HepG2 (cell line): ENCODE results near the gene CUEDC2. TPM values are rescaled to one million over a fixed set of nuclear protein-coding genes. Genes with fewer than 3 reads are reported as not detected.

Experiments used
- AGO2 ChIP-seq: fragments of 200-400 bp; formaldehyde crosslinking; optimal IDR thresholded peaks from 2 replicates; pipeline ENCODE3; 2017; ENCODE audit warnings: mild to moderate bottlenecking, low read depth, low read length, moderate library complexity
- CAMTA2 ChIP-seq: sonication (generic); formaldehyde crosslinking; IDR thresholded peaks from 2 replicates; pipeline ENCODE4 v1.4.0; 2020; ENCODE audit warnings: mild to moderate bottlenecking, missing genetic modification reagents, borderline replicate concordance
- CCAR2 ChIP-seq: fragments of 200-400 bp; formaldehyde crosslinking; optimal IDR thresholded peaks from 2 replicates; pipeline ENCODE3; 2018; ENCODE audit warnings: low read depth, mild to moderate bottlenecking, low read length, moderate library complexity
- KAT7 ChIP-seq: IDR thresholded peaks from 2 replicates; pipeline ENCODE4 v1.6.1; 2018; ENCODE audit warnings: borderline replicate concordance, missing compliant biosample characterization
- MBNL3 ChIP-seq: fragments of 250-450 bp; sonication (Bioruptor Pico); conservative IDR thresholded peaks from 2 replicates; pipeline ENCODE4 v1.8.0; 2022; ENCODE audit warnings: mild to moderate bottlenecking, inconsistent platforms
- NCOA1 ChIP-seq: sonication (generic); formaldehyde crosslinking; IDR thresholded peaks from 2 replicates; pipeline ENCODE4 v1.9.0; 2021; ENCODE audit warnings: missing genetic modification reagents
- PHF5A ChIP-seq: IDR thresholded peaks from one replicate; pipeline ENCODE4 v1.6.1; 2018; ENCODE audit warnings: low read depth, missing genetic modification reagents; ENCODE audit not compliant: unreplicated experiment
- PHF8 ChIP-seq: sonication (generic); formaldehyde crosslinking; IDR thresholded peaks from 2 replicates; pipeline ENCODE4 v1.5.0; 2020; ENCODE audit warnings: missing genetic modification reagents
- SIN3A ChIP-seq: IDR thresholded peaks from 2 replicates; pipeline ENCODE4 v1.6.1; 2011; ENCODE audit warnings: low read depth, mild to moderate bottlenecking, control low read depth, low read length, borderline replicate concordance
- SKI ChIP-seq: fragments of 450-650 bp; IDR thresholded peaks from one replicate; pipeline ENCODE4 v1.6.1; 2018; ENCODE audit warnings: mild to moderate bottlenecking; ENCODE audit not compliant: partially characterized antibody
- SMARCE1 ChIP-seq: fragments of 450-650 bp; IDR thresholded peaks from 2 replicates; pipeline ENCODE4 v1.6.1; 2017; ENCODE audit warnings: borderline replicate concordance
- ZFP36L1 ChIP-seq: sonication (generic); formaldehyde crosslinking; IDR thresholded peaks from 2 replicates; pipeline ENCODE4 v1.8.0; 2022; ENCODE audit warnings: mild to moderate bottlenecking, missing genetic modification reagents, moderate library complexity
- ZNF124 ChIP-seq: sonication (generic); formaldehyde crosslinking; IDR thresholded peaks from 2 replicates; pipeline ENCODE4 v1.4.0; 2020; ENCODE audit warnings: missing genetic modification reagents
- ZNF383 ChIP-seq: sonication (generic); formaldehyde crosslinking; IDR thresholded peaks from 2 replicates; pipeline ENCODE4 v1.4.0; 2020; ENCODE audit warnings: missing genetic modification reagents, mild to moderate bottlenecking, borderline replicate concordance
- ZNF616 ChIP-seq: sonication (generic); formaldehyde crosslinking; IDR thresholded peaks from 2 replicates; pipeline ENCODE4 v1.5.0; 2020; ENCODE audit warnings: low read depth, mild to moderate bottlenecking, missing genetic modification reagents
- ZNF776 ChIP-seq: sonication (generic); formaldehyde crosslinking; IDR thresholded peaks from 2 replicates; pipeline ENCODE4 v1.4.0; 2020; ENCODE audit warnings: mild to moderate bottlenecking, missing genetic modification reagents
- ZSCAN25 ChIP-seq: sonication (generic); formaldehyde crosslinking; IDR thresholded peaks from 2 replicates; pipeline ENCODE4 v1.8.0; 2022; ENCODE audit warnings: mild to moderate bottlenecking, missing genetic modification reagents
- polyA plus RNA-seq, 8 experiments: library from polyadenylated mRNA; depleted of rRNA in 3 of 8; stranded (reverse) in 7 of 8; unstranded in 1 of 8; fragments of >200 nt; fragmentation: Illumina TruSeq in 4 of 8; extraction: Trizol in 4 of 8; gene quantifications; 2 replicates each; pipeline versions ENCODE4 v1.2.1 to v1.2.3, GENCODE V29; 2011 to 2016; ENCODE audit warnings: low read depth in 4 of 8, missing spikeins in 1 of 8, mixed read lengths in 1 of 8; ENCODE audit not compliant: insufficient read depth in 1 of 8
- total RNA-seq, 5 experiments: library from RNA; depleted of rRNA; stranded (reverse); fragments of >200 nt; fragmentation: Illumina TruSeq; extraction: Trizol; gene quantifications; 2 replicates each; pipeline ENCODE4 v1.2.3, GENCODE V29; 2016; ENCODE audit warnings: low read depth in 1 of 5
- TF ChIP-seq, protein P1 (sequence below): sonication (generic); formaldehyde crosslinking; IDR thresholded peaks from 2 replicates; pipeline ENCODE4 v1.4.0; 2020; ENCODE audit warnings: missing genetic modification reagents
- TF ChIP-seq, protein P2 (sequence below), 2 experiments: fragments of 450-650 bp in 1 of 2; sonication (generic) in 1 of 2; formaldehyde crosslinking; IDR thresholded peaks; 2 replicates each; pipeline versions ENCODE4 v1.5.0 to v1.8.0; 2020 to 2022; ENCODE audit warnings: mild to moderate bottlenecking in 1 of 2, missing genetic modification reagents in 1 of 2
- TF ChIP-seq, protein P3 (sequence below): IDR thresholded peaks from 2 replicates; pipeline ENCODE4 v1.6.1; 2016; ENCODE audit warnings: mild to moderate bottlenecking, missing biosample characterization, missing genetic modification reagents
- TF ChIP-seq, protein P4 (sequence below): sonication (generic); formaldehyde crosslinking; IDR thresholded peaks from 2 replicates; pipeline ENCODE4 v1.4.0; 2020; ENCODE audit warnings: missing genetic modification reagents
- TF ChIP-seq, protein P5 (sequence below): sonication (generic); formaldehyde crosslinking; IDR thresholded peaks from 2 replicates; pipeline ENCODE4 v1.8.0; 2022; ENCODE audit warnings: missing genetic modification reagents, mild to moderate bottlenecking, inconsistent platforms, borderline replicate concordance

Gene CUEDC2
- total and polyA plus RNA-seq, 2 of the 13 experiments (the other 11 are each of a cell fraction or from before 2014, with no cell fraction given), result 13.1 to 18.4 TPM

DNA sequence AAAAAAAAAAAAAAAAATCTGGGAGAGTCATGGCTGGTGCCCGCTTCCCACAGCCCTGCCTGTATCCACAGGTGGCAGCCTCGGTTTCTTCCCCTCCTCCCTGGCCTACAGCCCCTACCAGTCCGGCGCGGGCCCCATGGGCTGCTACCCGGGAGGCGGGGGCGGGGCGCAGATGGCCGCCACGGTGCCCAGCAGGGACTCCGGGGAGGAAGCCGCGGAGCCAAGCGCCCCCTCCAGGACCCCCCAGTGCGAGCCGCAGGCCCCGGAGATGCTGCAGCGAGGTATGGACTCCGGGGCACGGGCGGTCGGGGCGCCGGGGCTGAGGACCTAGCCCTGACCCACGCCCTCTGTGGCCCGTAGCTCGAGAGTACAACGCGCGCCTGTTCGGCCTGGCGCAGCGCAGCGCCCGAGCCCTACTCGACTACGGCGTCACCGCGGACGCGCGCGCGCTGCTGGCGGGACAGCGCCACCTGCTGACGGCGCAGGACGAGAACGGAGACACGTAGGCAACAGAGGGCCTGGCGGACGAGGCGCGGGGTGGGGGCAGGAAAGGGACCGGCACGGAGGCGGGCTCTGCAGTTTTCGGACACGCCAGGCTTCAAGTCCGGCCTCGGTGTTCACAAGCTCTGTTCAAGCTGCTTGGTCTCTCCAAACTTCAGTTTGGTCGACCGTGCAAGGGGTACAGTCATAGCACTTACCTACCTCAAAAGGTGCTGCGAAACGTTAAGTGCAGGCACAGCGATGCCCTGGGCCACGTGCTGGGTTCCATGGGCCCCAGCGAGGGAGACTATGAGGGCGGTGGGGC, 33.0 kb downstream of the CUEDC2 start (continued):
- TF ChIP-seq SKI (peak; percentile 42), AGO2 (peak; percentile 83), NCOA1 (CRISPR knock-in tag) (peak; percentile 76; the same call in 1 of the 2 replicates), ZNF124 (CRISPR knock-in tag) (0 out of 2 replicates have a peak, but pooled peaks have one; percentile 71), MBNL3 (CRISPR knock-in tag) (no peak), CAMTA2 (CRISPR knock-in tag) (0 out of 2 replicates have a peak, but pooled peaks have one; percentile 30), SMARCE1 (no peak), PHF5A (CRISPR knock-in tag) (peak; percentile 80), ZSCAN25 (CRISPR knock-in tag) (peak; percentile 54; the same call in 1 of the 2 replicates), CCAR2 (no peak), KAT7 (CRISPR knock-in tag) (peak; percentile 80; the same call in 1 of the 2 replicates), ZNF383 (CRISPR knock-in tag) (no peak), SIN3A (peak; percentile 53; the same call in 1 of the 2 replicates), ZFP36L1 (no peak), ZNF776 (peak; percentile 99), PHF8 (CRISPR knock-in tag) (peak; percentile 76), ZNF616 (CRISPR knock-in tag) (peak; percentile 88; the same call in 1 of the 2 replicates)
- TF ChIP-seq, protein P1, sequence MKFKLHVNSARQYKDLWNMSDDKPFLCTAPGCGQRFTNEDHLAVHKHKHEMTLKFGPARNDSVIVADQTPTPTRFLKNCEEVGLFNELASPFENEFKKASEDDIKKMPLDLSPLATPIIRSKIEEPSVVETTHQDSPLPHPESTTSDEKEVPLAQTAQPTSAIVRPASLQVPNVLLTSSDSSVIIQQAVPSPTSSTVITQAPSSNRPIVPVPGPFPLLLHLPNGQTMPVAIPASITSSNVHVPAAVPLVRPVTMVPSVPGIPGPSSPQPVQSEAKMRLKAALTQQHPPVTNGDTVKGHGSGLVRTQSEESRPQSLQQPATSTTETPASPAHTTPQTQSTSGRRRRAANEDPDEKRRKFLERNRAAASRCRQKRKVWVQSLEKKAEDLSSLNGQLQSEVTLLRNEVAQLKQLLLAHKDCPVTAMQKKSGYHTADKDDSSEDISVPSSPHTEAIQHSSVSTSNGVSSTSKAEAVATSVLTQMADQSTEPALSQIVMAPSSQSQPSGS (CRISPR knock-in tag), result peak; percentile 88
- TF ChIP-seq, protein P2, sequence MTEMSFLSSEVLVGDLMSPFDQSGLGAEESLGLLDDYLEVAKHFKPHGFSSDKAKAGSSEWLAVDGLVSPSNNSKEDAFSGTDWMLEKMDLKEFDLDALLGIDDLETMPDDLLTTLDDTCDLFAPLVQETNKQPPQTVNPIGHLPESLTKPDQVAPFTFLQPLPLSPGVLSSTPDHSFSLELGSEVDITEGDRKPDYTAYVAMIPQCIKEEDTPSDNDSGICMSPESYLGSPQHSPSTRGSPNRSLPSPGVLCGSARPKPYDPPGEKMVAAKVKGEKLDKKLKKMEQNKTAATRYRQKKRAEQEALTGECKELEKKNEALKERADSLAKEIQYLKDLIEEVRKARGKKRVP (CRISPR knock-in tag; IDR thresholded peaks at IDR 0.05), result peak in 1 of 2 experiments; percentile 57; a peak in 1 of 4 replicates
- TF ChIP-seq, protein P3, sequence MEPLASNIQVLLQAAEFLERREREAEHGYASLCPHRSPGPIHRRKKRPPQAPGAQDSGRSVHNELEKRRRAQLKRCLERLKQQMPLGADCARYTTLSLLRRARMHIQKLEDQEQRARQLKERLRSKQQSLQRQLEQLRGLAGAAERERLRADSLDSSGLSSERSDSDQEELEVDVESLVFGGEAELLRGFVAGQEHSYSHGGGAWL (CRISPR knock-in tag), result peak; percentile 88
- TF ChIP-seq, protein P4, sequence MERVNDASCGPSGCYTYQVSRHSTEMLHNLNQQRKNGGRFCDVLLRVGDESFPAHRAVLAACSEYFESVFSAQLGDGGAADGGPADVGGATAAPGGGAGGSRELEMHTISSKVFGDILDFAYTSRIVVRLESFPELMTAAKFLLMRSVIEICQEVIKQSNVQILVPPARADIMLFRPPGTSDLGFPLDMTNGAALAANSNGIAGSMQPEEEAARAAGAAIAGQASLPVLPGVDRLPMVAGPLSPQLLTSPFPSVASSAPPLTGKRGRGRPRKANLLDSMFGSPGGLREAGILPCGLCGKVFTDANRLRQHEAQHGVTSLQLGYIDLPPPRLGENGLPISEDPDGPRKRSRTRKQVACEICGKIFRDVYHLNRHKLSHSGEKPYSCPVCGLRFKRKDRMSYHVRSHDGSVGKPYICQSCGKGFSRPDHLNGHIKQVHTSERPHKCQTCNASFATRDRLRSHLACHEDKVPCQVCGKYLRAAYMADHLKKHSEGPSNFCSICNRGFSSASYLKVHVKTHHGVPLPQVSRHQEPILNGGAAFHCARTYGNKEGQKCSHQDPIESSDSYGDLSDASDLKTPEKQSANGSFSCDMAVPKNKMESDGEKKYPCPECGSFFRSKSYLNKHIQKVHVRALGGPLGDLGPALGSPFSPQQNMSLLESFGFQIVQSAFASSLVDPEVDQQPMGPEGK (CRISPR knock-in tag), result peak; percentile 93
- TF ChIP-seq, protein P5, sequence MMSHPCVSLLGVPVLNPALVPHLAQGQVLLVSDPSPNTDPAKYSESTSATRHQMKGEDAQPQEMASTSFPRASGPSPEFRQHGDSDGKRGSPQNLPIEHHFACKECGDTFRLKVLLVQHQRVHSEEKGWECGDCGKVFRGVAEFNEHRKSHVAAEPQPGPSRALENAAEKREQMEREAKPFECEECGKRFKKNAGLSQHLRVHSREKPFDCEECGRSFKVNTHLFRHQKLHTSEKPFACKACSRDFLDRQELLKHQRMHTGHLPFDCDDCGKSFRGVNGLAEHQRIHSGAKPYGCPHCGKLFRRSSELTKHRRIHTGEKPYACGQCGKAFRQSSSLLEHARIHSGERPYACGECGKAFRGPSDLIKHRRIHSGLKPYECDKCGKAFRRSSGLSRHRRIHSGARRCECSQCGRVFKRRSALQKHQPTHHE (CRISPR knock-in tag), result peak; percentile 87
